Measurements from ENCODE around the gene SSH2. TPM values are rescaled to one million over a fixed set of nuclear protein-coding genes. Genes with fewer than 3 reads are reported as not detected.

SSH2 gene
- total and polyA plus RNA-seq, 2 of the 13 experiments (the other 11 are each of a cell fraction or from before 2014, with no cell fraction given), result 6.0 to 6.4 TPM

GRCh38 chr17:29959658-29960337, 29.8 kb upstream of the SSH2 start (continued):
- TF ChIP-seq, protein P1, sequence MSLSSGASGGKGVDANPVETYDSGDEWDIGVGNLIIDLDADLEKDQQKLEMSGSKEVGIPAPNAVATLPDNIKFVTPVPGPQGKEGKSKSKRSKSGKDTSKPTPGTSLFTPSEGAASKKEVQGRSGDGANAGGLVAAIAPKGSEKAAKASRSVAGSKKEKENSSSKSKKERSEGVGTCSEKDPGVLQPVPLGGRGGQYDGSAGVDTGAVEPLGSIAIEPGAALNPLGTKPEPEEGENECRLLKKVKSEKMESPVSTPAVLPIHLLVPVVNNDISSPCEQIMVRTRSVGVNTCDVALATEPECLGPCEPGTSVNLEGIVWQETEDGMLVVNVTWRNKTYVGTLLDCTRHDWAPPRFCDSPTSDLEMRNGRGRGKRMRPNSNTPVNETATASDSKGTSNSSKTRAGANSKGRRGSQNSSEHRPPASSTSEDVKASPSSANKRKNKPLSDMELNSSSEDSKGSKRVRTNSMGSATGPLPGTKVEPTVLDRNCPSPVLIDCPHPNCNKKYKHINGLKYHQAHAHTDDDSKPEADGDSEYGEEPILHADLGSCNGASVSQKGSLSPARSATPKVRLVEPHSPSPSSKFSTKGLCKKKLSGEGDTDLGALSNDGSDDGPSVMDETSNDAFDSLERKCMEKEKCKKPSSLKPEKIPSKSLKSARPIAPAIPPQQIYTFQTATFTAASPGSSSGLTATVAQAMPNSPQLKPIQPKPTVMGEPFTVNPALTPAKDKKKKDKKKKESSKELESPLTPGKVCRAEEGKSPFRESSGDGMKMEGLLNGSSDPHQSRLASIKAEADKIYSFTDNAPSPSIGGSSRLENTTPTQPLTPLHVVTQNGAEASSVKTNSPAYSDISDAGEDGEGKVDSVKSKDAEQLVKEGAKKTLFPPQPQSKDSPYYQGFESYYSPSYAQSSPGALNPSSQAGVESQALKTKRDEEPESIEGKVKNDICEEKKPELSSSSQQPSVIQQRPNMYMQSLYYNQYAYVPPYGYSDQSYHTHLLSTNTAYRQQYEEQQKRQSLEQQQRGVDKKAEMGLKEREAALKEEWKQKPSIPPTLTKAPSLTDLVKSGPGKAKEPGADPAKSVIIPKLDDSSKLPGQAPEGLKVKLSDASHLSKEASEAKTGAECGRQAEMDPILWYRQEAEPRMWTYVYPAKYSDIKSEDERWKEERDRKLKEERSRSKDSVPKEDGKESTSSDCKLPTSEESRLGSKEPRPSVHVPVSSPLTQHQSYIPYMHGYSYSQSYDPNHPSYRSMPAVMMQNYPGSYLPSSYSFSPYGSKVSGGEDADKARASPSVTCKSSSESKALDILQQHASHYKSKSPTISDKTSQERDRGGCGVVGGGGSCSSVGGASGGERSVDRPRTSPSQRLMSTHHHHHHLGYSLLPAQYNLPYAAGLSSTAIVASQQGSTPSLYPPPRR (CRISPR knock-in tag; IDR thresholded peaks at IDR 0.05; ENCODE audit: borderline replicate concordance), result no peak

GRCh38 chr17:29958947-29959657, 29.1 kb upstream of the SSH2 start:
- H3K27ac ChIP-seq (ENCODE audit: extremely low read length, insufficient read depth, low read length), result no peak overlapping the region
- 10% methylated on average over 4 of the region's 4 CpGs for WGBS (ENCODE audit: low lambda C conversion rate)
- no peak for ATAC-seq
- no peaks in the 10 kb centered on the region for H3K36me3 ChIP-seq (replicated peaks in 1 of 2; ENCODE audit: control insufficient read depth in 1 of 2, insufficient read depth in 2 of 2, low read length in 2 of 2)
- BruUV-seq (replicated peaks), result no TSS peak
- no peaks in the 10 kb centered on the region for H3K79me2 ChIP-seq (ENCODE audit: insufficient read depth, low read length)
- H3K4me1 ChIP-seq (ENCODE audit: insufficient read depth, low read length), result no peaks in the 10 kb centered on the region
- H3K4me3 ChIP-seq (replicated peaks in 1 of 3; ENCODE audit: insufficient read depth in 1 of 3, low read depth in 2 of 3, low read length in 3 of 3), result no peak overlapping the region
- H3K9ac ChIP-seq (ENCODE audit: insufficient read depth, low read depth, low read length), result no peak overlapping the region
- ChIA-PET CTCF (ENCODE audit: low intra/inter-chr PET ratio, low total read pairs) (no interaction called here), POLR2A (no interaction called here)
- in situ Hi-C loops (cut with HindIII; ENCODE audit: extremely low pct_ligation_motif_present, low pct_unique_long_range_greater_than_20kb), result no loop called here
- intact Hi-C loops (cut with micrococcal nuclease; ENCODE audit: unreplicated experiment), result no loop called here
- H3K27me3 ChIP-seq (ENCODE audit: control insufficient read depth in 1 of 2, insufficient read depth in 2 of 2, low read length in 2 of 2), result no peaks in the 10 kb centered on the region; a peak in 1 of 5 replicates
- no peaks in the 10 kb centered on the region for H4K20me1 ChIP-seq (ENCODE audit: insufficient read depth, low read length)
- H3K4me2 ChIP-seq (ENCODE audit: low read depth, low read length), result no peak overlapping the region
- FAIRE-seq, result no peak
- H2AFZ ChIP-seq (ENCODE audit: low read length), result no peak overlapping the region
- DNase-seq (ENCODE audit: low spot score), result no peak
- H3K9me3 ChIP-seq (ENCODE audit: low read length), result peaks cover 7% of the 10 kb centered on the region
- no peak for TF ChIP-seq SMYD3 (CRISPR knock-in tag; IDR thresholded peaks at IDR 0.05)
- no peak for TF ChIP-seq KDM5A (IDR thresholded peaks at IDR 0.05; ENCODE audit: borderline replicate concordance, low read length)
- TF ChIP-seq PLRG1 (conservative IDR thresholded peaks at IDR 0.05), result no peak
- TF ChIP-seq MAFK (conservative IDR thresholded peaks at IDR 0.05 in 1 of 2, IDR thresholded peaks at IDR 0.05 in 1 of 2; ENCODE audit: low read length in 2 of 2), result no peak
- TF ChIP-seq GATAD2A (CRISPR knock-in tag; IDR thresholded peaks at IDR 0.05), result no peak
- TF ChIP-seq LBX2 (CRISPR knock-in tag; IDR thresholded peaks at IDR 0.05; ENCODE audit: borderline replicate concordance), result no peak
- TF ChIP-seq HDAC6 (IDR thresholded peaks at IDR 0.05; ENCODE audit: low read depth, low read length), result no peak
- TF ChIP-seq ZFP36 (IDR thresholded peaks at IDR 0.05; ENCODE audit: borderline replicate concordance, low read depth, low read length, partially characterized antibody), result no peak
- no peak for TF ChIP-seq DMAP1 (CRISPR knock-in tag; IDR thresholded peaks at IDR 0.05)
- no peak for TF ChIP-seq KDM5B (CRISPR knock-in tag; IDR thresholded peaks at IDR 0.05; ENCODE audit: borderline replicate concordance)
- TF ChIP-seq AKAP8 (CRISPR knock-in tag; IDR thresholded peaks at IDR 0.05), result no peak
- TF ChIP-seq ZNF230 (CRISPR knock-in tag; IDR thresholded peaks at IDR 0.05), result no peak
- TF ChIP-seq, protein P2, sequence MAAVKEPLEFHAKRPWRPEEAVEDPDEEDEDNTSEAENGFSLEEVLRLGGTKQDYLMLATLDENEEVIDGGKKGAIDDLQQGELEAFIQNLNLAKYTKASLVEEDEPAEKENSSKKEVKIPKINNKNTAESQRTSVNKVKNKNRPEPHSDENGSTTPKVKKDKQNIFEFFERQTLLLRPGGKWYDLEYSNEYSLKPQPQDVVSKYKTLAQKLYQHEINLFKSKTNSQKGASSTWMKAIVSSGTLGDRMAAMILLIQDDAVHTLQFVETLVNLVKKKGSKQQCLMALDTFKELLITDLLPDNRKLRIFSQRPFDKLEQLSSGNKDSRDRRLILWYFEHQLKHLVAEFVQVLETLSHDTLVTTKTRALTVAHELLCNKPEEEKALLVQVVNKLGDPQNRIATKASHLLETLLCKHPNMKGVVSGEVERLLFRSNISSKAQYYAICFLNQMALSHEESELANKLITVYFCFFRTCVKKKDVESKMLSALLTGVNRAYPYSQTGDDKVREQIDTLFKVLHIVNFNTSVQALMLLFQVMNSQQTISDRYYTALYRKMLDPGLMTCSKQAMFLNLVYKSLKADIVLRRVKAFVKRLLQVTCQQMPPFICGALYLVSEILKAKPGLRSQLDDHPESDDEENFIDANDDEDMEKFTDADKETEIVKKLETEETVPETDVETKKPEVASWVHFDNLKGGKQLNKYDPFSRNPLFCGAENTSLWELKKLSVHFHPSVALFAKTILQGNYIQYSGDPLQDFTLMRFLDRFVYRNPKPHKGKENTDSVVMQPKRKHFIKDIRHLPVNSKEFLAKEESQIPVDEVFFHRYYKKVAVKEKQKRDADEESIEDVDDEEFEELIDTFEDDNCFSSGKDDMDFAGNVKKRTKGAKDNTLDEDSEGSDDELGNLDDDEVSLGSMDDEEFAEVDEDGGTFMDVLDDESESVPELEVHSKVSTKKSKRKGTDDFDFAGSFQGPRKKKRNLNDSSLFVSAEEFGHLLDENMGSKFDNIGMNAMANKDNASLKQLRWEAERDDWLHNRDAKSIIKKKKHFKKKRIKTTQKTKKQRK (IDR thresholded peaks at IDR 0.05; ENCODE audit: low read length), result no peak

Measured in HepG2 (cell line).